Lower leg skin (tissue), 3 donors: Measurements from ENCODE around the gene FUT8.

Experiments used
- CTCF ChIP-seq, 3 donors: fragments of 450-650 bp; IDR thresholded peaks; one replicate each; pipeline ENCODE4 v1.5.1; 2016; ENCODE audit warnings: antibody characterized with exemption in 3 of 3, mild to moderate bottlenecking in 3 of 3, moderate library complexity in 2 of 3
- POLR2A ChIP-seq, 2 donors: fragments of 450-650 bp; IDR thresholded peaks; one replicate each; pipeline ENCODE4 v1.6.1; 2016 to 2017; ENCODE audit warnings: antibody characterized with exemption in 2 of 2, mild to moderate bottlenecking in 1 of 2, moderate library complexity in 1 of 2

- TF ChIP-seq CTCF (IDR thresholded peaks at IDR 0.05) (no peak), POLR2A (IDR thresholded peaks at IDR 0.05) (no peak)
These were observed 225.2 kb downstream of the FUT8 start for GRCh38 chr14:65637780-65638179.
